RWPE1 (cell line): ENCODE results near the gene NFASC.

Source experiments
- CTCF ChIA-PET: fragments of 350-600 bp; sonication (Branson Sonifier 250); formaldehyde crosslinking; extraction: SDS; loops from one replicate; lab custom pipeline; 2021; lab: Yijun Ruan, JAX
- POLR2A ChIA-PET: fragments of 400-600 bp; formaldehyde crosslinking; extraction: SDS; loops from one replicate; lab custom pipeline; 2020; ENCODE audit warnings: antibody characterized with exemption; ENCODE audit not compliant: low non-redundant PET; lab: Yijun Ruan, JAX
- DNase-seq: peaks from one replicate; pipeline ENCODE4 v3.0.0; 2012; ENCODE audit warnings: low spot score
- H3K27ac ChIP-seq: fragments of 450-650 bp; 2 replicates; pipeline ENCODE4 v1.5.1; 2017
- TF ChIP-seq, protein P1 (sequence below): fragments of 450-650 bp; conservative IDR thresholded peaks from 2 replicates; pipeline ENCODE4 v1.5.1; 2017; ENCODE audit warnings: low read depth, mild to moderate bottlenecking

NFASC gene

DNA sequence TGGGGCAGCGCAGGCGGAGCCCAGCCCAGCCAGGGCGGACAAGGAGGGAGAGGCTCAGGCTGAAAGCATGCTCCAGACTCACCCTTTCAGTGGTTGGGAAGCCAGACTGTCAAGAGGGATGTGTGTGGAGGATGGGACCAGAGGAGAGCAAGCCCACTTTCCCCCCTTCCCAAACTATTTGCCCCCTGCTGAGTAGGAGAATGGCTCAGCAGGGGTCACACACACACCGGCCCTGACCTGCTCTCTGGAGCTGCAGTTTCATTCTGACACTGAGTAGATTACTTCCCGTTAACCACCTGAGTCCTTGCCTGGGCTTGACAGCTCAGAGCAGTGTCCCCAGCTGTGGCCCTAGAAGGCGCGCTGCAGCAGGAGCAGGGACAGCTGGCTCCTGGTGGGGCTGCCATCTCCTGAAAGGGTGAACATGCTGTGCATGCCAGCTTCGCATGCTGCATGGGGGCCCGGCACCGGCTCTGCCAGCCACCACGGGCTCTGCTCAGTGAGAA, 120.7 kb downstream of the NFASC start:
- H3K27ac ChIP-seq: no peak overlapping the region
- DNase-seq: no peak
- TF ChIP-seq, protein P1, sequence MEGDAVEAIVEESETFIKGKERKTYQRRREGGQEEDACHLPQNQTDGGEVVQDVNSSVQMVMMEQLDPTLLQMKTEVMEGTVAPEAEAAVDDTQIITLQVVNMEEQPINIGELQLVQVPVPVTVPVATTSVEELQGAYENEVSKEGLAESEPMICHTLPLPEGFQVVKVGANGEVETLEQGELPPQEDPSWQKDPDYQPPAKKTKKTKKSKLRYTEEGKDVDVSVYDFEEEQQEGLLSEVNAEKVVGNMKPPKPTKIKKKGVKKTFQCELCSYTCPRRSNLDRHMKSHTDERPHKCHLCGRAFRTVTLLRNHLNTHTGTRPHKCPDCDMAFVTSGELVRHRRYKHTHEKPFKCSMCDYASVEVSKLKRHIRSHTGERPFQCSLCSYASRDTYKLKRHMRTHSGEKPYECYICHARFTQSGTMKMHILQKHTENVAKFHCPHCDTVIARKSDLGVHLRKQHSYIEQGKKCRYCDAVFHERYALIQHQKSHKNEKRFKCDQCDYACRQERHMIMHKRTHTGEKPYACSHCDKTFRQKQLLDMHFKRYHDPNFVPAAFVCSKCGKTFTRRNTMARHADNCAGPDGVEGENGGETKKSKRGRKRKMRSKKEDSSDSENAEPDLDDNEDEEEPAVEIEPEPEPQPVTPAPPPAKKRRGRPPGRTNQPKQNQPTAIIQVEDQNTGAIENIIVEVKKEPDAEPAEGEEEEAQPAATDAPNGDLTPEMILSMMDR: no peak
- POLR2A ChIA-PET: no interaction called here
- CTCF ChIA-PET: interaction anchor here (0.6 to 6.7 kb wide), 5 partner anchors 15 to 265 kb away, joined by 3 to 162 read pairs (median 5); no protein-coding TSS in a partner anchor

DNA sequence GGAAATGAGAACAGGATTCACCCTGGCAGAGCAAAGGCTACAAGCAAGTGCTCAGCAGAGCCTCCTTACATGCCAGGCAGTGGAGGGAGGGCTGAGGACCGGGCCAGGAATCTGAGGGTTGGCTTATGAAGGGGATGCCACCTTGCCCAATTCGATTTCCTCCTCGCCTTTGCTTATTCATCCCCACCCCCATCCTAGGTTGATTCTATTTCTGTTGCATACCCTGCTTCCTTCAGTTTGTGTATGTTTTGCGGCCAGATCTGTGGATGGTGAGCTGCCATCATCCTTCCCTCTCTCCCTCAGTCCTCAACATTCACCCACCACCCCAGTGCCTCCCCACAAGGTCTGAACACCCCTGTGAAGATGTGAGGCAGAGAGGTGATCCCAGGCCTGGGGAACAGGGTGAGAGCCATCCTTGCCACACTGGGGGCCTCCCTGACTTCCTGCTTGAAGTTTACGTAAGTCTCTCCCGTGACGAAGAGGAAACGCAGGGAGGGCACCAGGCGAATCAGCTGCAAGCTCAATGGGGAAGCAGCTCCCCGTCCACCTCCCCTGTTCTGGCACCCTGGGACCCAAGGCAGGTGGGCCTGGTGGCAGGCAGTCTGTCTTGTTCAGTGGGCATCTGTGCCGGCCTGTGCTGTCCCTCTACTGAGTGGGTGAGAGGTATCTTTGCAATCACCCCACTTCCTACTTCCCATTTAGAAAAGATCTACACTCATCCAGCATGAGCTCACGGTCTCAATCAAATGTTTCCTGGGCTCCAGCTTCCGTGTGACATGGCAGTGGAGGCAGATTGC, 121.7 kb downstream of the NFASC start:
- TF ChIP-seq, protein P1: no peak
- DNase-seq: no peak
- POLR2A ChIA-PET: no interaction called here
- CTCF ChIA-PET: interaction anchor here (1.2 to 6.7 kb wide), 3 partner anchors 70 to 263 kb away, joined by 3 to 162 read pairs (median 5); no protein-coding TSS in a partner anchor
- H3K27ac ChIP-seq: no peak overlapping the region

DNA sequence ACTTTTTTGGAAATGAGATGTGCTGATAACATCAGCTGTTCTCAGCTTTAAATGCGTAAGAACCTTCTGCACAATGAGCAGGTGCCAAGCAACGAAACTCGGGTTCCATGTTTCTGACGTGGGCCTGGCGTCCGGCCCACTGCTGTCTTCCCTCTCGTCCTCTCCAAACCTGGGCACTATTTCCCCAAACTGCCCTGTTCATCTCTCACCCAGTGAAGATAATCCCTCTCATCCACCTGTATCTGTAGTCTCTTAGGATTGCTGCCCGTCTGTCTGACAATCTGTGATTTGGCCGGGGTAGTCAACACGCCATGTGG, 122.3 kb downstream of the NFASC start:
- CTCF ChIA-PET: interaction anchor here (1.3 to 6.7 kb wide), 2 partner anchors 69 to 201 kb away, joined by 3 to 162 read pairs; no protein-coding TSS in a partner anchor
- no peak for DNase-seq
- TF ChIP-seq, protein P1: no peak
- POLR2A ChIA-PET: no interaction called here
- no peak overlapping the region for H3K27ac ChIP-seq

DNA sequence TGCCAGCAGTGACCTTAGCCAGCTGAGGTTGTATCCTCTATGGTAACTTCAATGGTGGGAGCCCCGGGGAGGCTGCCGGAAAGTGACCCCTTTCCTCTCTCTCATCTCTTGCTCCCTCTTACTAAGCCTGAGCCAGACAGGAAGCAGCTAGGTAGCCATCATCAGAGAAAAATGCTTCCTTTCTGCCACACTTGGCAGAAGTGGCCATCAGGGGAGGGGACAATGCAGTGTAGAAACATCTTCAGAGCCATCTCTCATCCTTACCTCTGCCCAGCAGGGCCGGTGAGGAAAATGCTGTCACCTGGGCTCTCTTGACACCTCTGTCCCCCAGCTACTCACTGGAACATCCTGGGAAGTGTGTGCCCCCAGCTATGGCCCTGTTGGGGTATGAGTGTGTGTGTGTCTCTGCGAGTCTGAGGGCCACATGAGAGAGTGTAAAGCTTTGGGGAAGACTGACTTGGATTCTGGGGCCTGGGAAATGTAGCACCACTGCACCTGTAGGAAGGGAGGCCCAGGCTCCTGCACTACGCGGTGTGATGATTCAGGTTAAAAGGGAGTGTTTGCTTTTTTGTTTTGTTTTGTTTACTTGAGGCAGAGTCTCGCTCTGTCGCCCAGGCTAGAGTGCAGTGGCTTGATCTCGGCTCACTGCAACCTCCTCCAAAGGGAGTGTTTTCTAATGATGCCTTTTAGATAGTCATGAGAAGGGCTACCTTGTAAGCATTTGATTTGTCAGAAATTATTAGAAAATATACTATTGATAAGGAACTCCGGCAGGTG, 123.6 kb downstream of the NFASC start:
- TF ChIP-seq, protein P1: no peak
- DNase-seq: no peak
- CTCF ChIA-PET: interaction anchor here (0.6 to 1.7 kb wide), 5 partner anchors 18 to 241 kb away, joined by 3 to 9 read pairs (median 4); no protein-coding TSS in a partner anchor
- POLR2A ChIA-PET: no interaction called here
- no peak overlapping the region for H3K27ac ChIP-seq

DNA sequence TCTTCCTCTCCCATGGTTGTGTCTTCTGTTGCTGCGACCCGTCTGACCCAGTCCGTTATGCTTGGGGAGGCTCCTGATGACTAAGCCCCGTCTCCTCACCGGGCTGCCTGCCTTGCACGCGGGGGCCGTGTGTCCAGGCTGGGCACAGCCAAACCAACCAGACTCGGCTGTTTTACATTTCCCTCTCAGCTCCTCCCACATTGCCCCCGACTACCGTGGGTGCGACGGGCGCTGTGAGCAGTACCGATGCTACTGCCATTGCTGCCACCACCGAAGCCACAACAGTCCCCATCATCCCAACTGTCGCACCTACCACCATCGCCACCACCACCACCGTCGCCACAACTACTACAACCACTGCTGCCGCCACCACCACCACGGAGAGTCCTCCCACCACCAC, 126.3 kb downstream of the NFASC start:
- H3K27ac ChIP-seq: no peak overlapping the region
- TF ChIP-seq, protein P1: no peak
- POLR2A ChIA-PET: no interaction called here
- no peak for DNase-seq
- CTCF ChIA-PET: interaction anchor here (1.2 to 1.9 kb wide), 2 partner anchors 8 to 64 kb away, joined by 5 to 14 read pairs; no protein-coding TSS in a partner anchor
